Liver (tissue), 9 donors: ENCODE results near the gene VSNL1. TPM values are rescaled to one million over a fixed set of nuclear protein-coding genes. Genes with fewer than 3 reads are reported as not detected.

ENCODE experiments used
- DNase-seq: peaks from one replicate; pipeline ENCODE4 v3.0.0-alpha.2; 2017; ENCODE audit warnings: low spot score
- H3K27ac ChIP-seq, 2 donors: one replicate each; pipeline ENCODE4 v1.7.0; 2013; ENCODE audit warnings: inconsistent platforms in 2 of 2, low read length in 2 of 2, control low read depth in 1 of 2, low read depth in 1 of 2, mild to moderate bottlenecking in 1 of 2
- H3K27me3 ChIP-seq, 4 donors: one replicate each; pipeline versions ENCODE4 v1.6.1 to v1.7.0; 2013; ENCODE audit warnings: low read length in 3 of 4, inconsistent platforms in 1 of 4, mild to moderate bottlenecking in 1 of 4, moderate library complexity in 1 of 4; ENCODE audit not compliant: control insufficient read depth in 4 of 4, insufficient read depth in 4 of 4
- H3K36me3 ChIP-seq, 4 donors: one replicate each; pipeline versions ENCODE4 v1.6.1 to v1.7.0; 2013; ENCODE audit warnings: low read length in 3 of 4, mild to moderate bottlenecking in 3 of 4, low read depth in 1 of 4, moderate library complexity in 1 of 4; ENCODE audit not compliant: control insufficient read depth in 4 of 4, insufficient read depth in 3 of 4
- H3K4me1 ChIP-seq, 4 donors: one replicate each; pipeline versions ENCODE4 v1.6.1 to v1.7.0; 2013; ENCODE audit warnings: low read length in 3 of 4, mild to moderate bottlenecking in 3 of 4, moderate library complexity in 1 of 4; ENCODE audit not compliant: control insufficient read depth in 4 of 4, insufficient read depth in 4 of 4
- H3K4me3 ChIP-seq, 3 donors: one replicate each; pipeline versions ENCODE4 v1.6.1 to v1.7.0; 2013; ENCODE audit warnings: low read length in 3 of 3, control low read depth in 1 of 3, low read depth in 1 of 3, mild to moderate bottlenecking in 1 of 3
- H3K9ac ChIP-seq, 2 donors: one replicate each; pipeline ENCODE4 v1.7.0; 2013; ENCODE audit warnings: low read length in 2 of 2, mild to moderate bottlenecking in 2 of 2, moderate library complexity in 2 of 2, control low read depth in 1 of 2, low read depth in 1 of 2
- H3K9me3 ChIP-seq, 4 donors: one replicate each; pipeline versions ENCODE4 v1.6.1 to v1.7.0; 2013; ENCODE audit warnings: low read length in 3 of 4; ENCODE audit not compliant: control insufficient read depth in 4 of 4
- ATF3 ChIP-seq: IDR thresholded peaks from 2 replicates; pipeline ENCODE4 v1.6.1; 2016; ENCODE audit warnings: antibody characterized with exemption
- CTCF ChIP-seq: fragments of 150-350 bp; IDR thresholded peaks from 2 replicates; pipeline ENCODE4 v1.5.1; 2017; ENCODE audit warnings: improper control_type of control experiment, low read depth, low read length; ENCODE audit not compliant: missing input control
- EGR1 ChIP-seq, 2 donors: IDR thresholded peaks; 2 replicates each; pipeline ENCODE4 v1.6.1; 2016 to 2018; ENCODE audit warnings: antibody characterized with exemption in 2 of 2, low read depth in 2 of 2
- FOXA1 ChIP-seq: IDR thresholded peaks from 2 replicates; pipeline ENCODE4 v1.6.1; 2016; ENCODE audit warnings: antibody characterized with exemption
- FOXA2 ChIP-seq: IDR thresholded peaks from 2 replicates; pipeline ENCODE4 v1.6.1; 2016; ENCODE audit warnings: antibody characterized with exemption
- GABPA ChIP-seq, 2 donors: IDR thresholded peaks in 1 of 2; conservative IDR thresholded peaks in 1 of 2; 2 replicates each; pipeline ENCODE4 v1.6.1; 2016; ENCODE audit warnings: antibody characterized with exemption in 2 of 2, mild to moderate bottlenecking in 1 of 2, moderate library complexity in 1 of 2
- HNF4A ChIP-seq, 2 donors: conservative IDR thresholded peaks; 2 replicates each; pipeline ENCODE4 v1.6.1; 2016; ENCODE audit warnings: antibody characterized with exemption in 2 of 2, mild to moderate bottlenecking in 2 of 2
- HNF4G ChIP-seq: IDR thresholded peaks from 2 replicates; pipeline ENCODE4 v1.6.1; 2016; ENCODE audit warnings: antibody characterized with exemption
- JUND ChIP-seq, 2 donors: IDR thresholded peaks; 2 replicates each; pipeline ENCODE4 v1.6.1; 2016; ENCODE audit warnings: antibody characterized with exemption in 2 of 2
- MAX ChIP-seq: IDR thresholded peaks from 2 replicates; pipeline ENCODE4 v1.6.1; 2016; ENCODE audit warnings: antibody characterized with exemption
- NR2F2 ChIP-seq: IDR thresholded peaks from 2 replicates; pipeline ENCODE4 v1.6.1; 2016; ENCODE audit warnings: antibody characterized with exemption
- RAD21 ChIP-seq, 2 donors: IDR thresholded peaks; 2 replicates each; pipeline ENCODE4 v1.6.1; 2016; ENCODE audit warnings: antibody characterized with exemption in 2 of 2, mild to moderate bottlenecking in 2 of 2
- REST ChIP-seq: IDR thresholded peaks from 2 replicates; pipeline ENCODE4 v1.6.1; 2016; ENCODE audit warnings: antibody characterized with exemption, mild to moderate bottlenecking
- RXRA ChIP-seq, 2 donors: IDR thresholded peaks; 2 replicates each; pipeline ENCODE4 v1.6.1; 2017 to 2018; ENCODE audit warnings: antibody characterized with exemption in 2 of 2, mild to moderate bottlenecking in 1 of 2
- SP1 ChIP-seq: IDR thresholded peaks from 2 replicates; pipeline ENCODE4 v1.6.1; 2018; ENCODE audit warnings: antibody characterized with exemption, mild to moderate bottlenecking
- TAF1 ChIP-seq: conservative IDR thresholded peaks from 2 replicates; pipeline ENCODE4 v1.6.1; 2016; ENCODE audit warnings: antibody characterized with exemption, mild to moderate bottlenecking
- YY1 ChIP-seq: IDR thresholded peaks from 2 replicates; pipeline ENCODE4 v1.6.1; 2016; ENCODE audit warnings: antibody characterized with exemption, mild to moderate bottlenecking
- ZBTB33 ChIP-seq: IDR thresholded peaks from 2 replicates; pipeline ENCODE4 v1.6.1; 2016; ENCODE audit warnings: antibody characterized with exemption
- WGBS: extraction: QIAGEN DNeasy Blood & Tissue Kit; methylation state at CpG from one replicate; pipeline ENCODE4 v1.1.7; 2013; 5-methylcytosine and 5-hydroxymethylcytosine counted together
- polyA plus RNA-seq, 2 donors: library from polyadenylated mRNA; stranded (reverse) in 1 of 2; unstranded in 1 of 2; fragments of 200-250 nt in 1 of 2; fragments of >200 nt in 1 of 2; fragmentation: Nextera tagmentation in 1 of 2; extraction: Ambion mirVana in 1 of 2; gene quantifications; one replicate each; pipeline versions ENCODE4 v1.2.1 to v1.2.3, GENCODE V29; 2013 to 2015
- total RNA-seq, 2 donors: library from RNA; depleted of rRNA; stranded (reverse); fragments of >200 nt; gene quantifications; one replicate each; pipeline ENCODE4 v1.2.3, GENCODE V29; 2014
- donor health status: healthy.
- donor health status: healthy.
- donor health status: healthy.
- donor health status: healthy.
- donor health status: healthy.

Gene VSNL1
- total and polyA plus RNA-seq, 4 donors, result 2.2 to 32.9 (median 6.3) TPM

GRCh38 chr2:17661460-17661859 is 121.0 kb downstream of the VSNL1 start:
- no peak overlapping the region for H3K4me3 ChIP-seq
- TF ChIP-seq HNF4G (no peak), JUND (IDR thresholded peaks at IDR 0.05) (no peak), GABPA (IDR thresholded peaks at IDR 0.05 in 1 of 2, conservative IDR thresholded peaks at IDR 0.05 in 1 of 2) (no peak), YY1 (no peak), RAD21 (IDR thresholded peaks at IDR 0.05) (no peak), HNF4A (conservative IDR thresholded peaks at IDR 0.05) (no peak), ATF3 (no peak), NR2F2 (no peak), FOXA1 (no peak), MAX (no peak), CTCF (no peak), ZBTB33 (no peak)
- no peaks in the 10 kb centered on the region for H3K4me1 ChIP-seq
- WGBS, result 96% methylated on average over 1 of the region's 1 CpG
- H3K36me3 ChIP-seq, result peaks cover 5 to 22% (median 13%) of the 10 kb centered on the region in 4 donors
- no peak overlapping the region for H3K27ac ChIP-seq
- H3K9ac ChIP-seq, result no peak overlapping the region
- H3K9me3 ChIP-seq, result no peaks in the 10 kb centered on the region
- DNase-seq, result no peak
- no peaks in the 10 kb centered on the region for H3K27me3 ChIP-seq

GRCh38 chr2:17662723-17663122 is 122.2 kb downstream of the VSNL1 start:
- 93% methylated on average over 1 of the region's 1 CpG for WGBS
- no peaks in the 10 kb centered on the region for H3K27me3 ChIP-seq
- H3K9me3 ChIP-seq, result no peaks in the 10 kb centered on the region
- no peak for TF ChIP-seq TAF1
- TF ChIP-seq MAX, result no peak
- no peak for TF ChIP-seq FOXA2
- no peak for TF ChIP-seq HNF4A (conservative IDR thresholded peaks at IDR 0.05)
- no peak for TF ChIP-seq RXRA (IDR thresholded peaks at IDR 0.05)
- no peak for TF ChIP-seq NR2F2
- TF ChIP-seq REST, result no peak
- no peak for TF ChIP-seq FOXA1
- TF ChIP-seq HNF4G, result no peak
- no peak for TF ChIP-seq ZBTB33
- TF ChIP-seq RAD21 (IDR thresholded peaks at IDR 0.05), result no peak
- TF ChIP-seq SP1, result no peak
- TF ChIP-seq ATF3, result no peak
- TF ChIP-seq GABPA (IDR thresholded peaks at IDR 0.05 in 1 of 2, conservative IDR thresholded peaks at IDR 0.05 in 1 of 2), result no peak
- TF ChIP-seq CTCF, result no peak
- TF ChIP-seq YY1, result no peak
- no peak for TF ChIP-seq JUND (IDR thresholded peaks at IDR 0.05)
- no peak for TF ChIP-seq EGR1 (IDR thresholded peaks at IDR 0.05; ENCODE audit: low read depth in 2 of 2)
- H3K27ac ChIP-seq, result no peak overlapping the region
- no peak overlapping the region for H3K9ac ChIP-seq
- no peaks in the 10 kb centered on the region for H3K4me1 ChIP-seq
- DNase-seq, result no peak
- peaks cover 5 to 26% (median 18%) of the 10 kb centered on the region in 4 donors for H3K36me3 ChIP-seq
- no peak overlapping the region for H3K4me3 ChIP-seq
